ENCODE data around the gene BEND6.

GRCh38 chr6:56914798-56915658 is 39.9 kb upstream of the BEND6 start:
- TF ChIP-seq ZNF24 (IDR thresholded peaks at IDR 0.05), result no peak
- TF ChIP-seq, protein P1, sequence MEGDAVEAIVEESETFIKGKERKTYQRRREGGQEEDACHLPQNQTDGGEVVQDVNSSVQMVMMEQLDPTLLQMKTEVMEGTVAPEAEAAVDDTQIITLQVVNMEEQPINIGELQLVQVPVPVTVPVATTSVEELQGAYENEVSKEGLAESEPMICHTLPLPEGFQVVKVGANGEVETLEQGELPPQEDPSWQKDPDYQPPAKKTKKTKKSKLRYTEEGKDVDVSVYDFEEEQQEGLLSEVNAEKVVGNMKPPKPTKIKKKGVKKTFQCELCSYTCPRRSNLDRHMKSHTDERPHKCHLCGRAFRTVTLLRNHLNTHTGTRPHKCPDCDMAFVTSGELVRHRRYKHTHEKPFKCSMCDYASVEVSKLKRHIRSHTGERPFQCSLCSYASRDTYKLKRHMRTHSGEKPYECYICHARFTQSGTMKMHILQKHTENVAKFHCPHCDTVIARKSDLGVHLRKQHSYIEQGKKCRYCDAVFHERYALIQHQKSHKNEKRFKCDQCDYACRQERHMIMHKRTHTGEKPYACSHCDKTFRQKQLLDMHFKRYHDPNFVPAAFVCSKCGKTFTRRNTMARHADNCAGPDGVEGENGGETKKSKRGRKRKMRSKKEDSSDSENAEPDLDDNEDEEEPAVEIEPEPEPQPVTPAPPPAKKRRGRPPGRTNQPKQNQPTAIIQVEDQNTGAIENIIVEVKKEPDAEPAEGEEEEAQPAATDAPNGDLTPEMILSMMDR (IDR thresholded peaks at IDR 0.05 in 2 of 3, conservative IDR thresholded peaks at IDR 0.05 in 1 of 3; ENCODE audit: control insufficient read depth in 2 of 3, extremely low read depth in 1 of 3, insufficient read depth in 1 of 3, low read depth in 3 of 3, low read length in 3 of 3), result no peak
